WTC11 (cell line): ENCODE data around the gene DHX36. TPM values are rescaled to one million over a fixed set of nuclear protein-coding genes. Genes with fewer than 3 reads are reported as not detected.

Source experiments
- ATAC-seq: fragments of 200-7000 bp; cut with Tn5 transposase; 2 replicates; pipeline ENCODE4 v1.10.0; 2021; ENCODE audit warnings: mild to moderate bottlenecking, moderate library complexity
- CTCF ChIA-PET: fragments of 300-600 bp; sonication (Branson Sonifier 250); formaldehyde crosslinking; loops from one replicate; lab custom pipeline; 2021; ENCODE audit warnings: antibody characterized with exemption; lab: Charles Lee
- POLR2A ChIA-PET: fragments of 350-600 bp; sonication (Branson Sonifier 250); formaldehyde crosslinking; loops from one replicate; lab custom pipeline; 2021; ENCODE audit warnings: antibody characterized with exemption; lab: Charles Lee
- DNase-seq: peaks from one replicate; pipeline ENCODE4 v3.0.0; 2021; ENCODE audit warnings: low spot score
- H3K27ac Mint-ChIP-seq: 2 replicates; pipeline ENCODE4 v1.8.0; 2021; ENCODE audit warnings: mixed read lengths
- H3K27me3 Mint-ChIP-seq: 2 replicates; pipeline ENCODE4 v1.8.0; 2021; ENCODE audit warnings: low read depth, mild to moderate bottlenecking, moderate library complexity, mixed read lengths
- H3K36me3 Mint-ChIP-seq: 2 replicates; pipeline ENCODE4 v1.8.0; 2021; ENCODE audit warnings: mixed read lengths
- H3K4me1 Mint-ChIP-seq: 2 replicates; pipeline ENCODE4 v1.8.0; 2022; ENCODE audit warnings: mixed read lengths
- H3K4me3 Mint-ChIP-seq: 2 replicates; pipeline ENCODE4 v1.8.0; 2021; ENCODE audit warnings: mild to moderate bottlenecking, moderate library complexity, mixed read lengths
- H3K9me3 Mint-ChIP-seq: 2 replicates; pipeline ENCODE4 v1.8.0; 2021; ENCODE audit warnings: mixed read lengths
- E2F4 ChIP-seq: sonication (generic); formaldehyde crosslinking; IDR thresholded peaks from 2 replicates; pipeline ENCODE4 v1.8.1; 2022; ENCODE audit warnings: low read depth, mild to moderate bottlenecking, moderate library complexity, missing genetic modification reagents, borderline replicate concordance
- FOXJ3 ChIP-seq: sonication (generic); formaldehyde crosslinking; IDR thresholded peaks from 2 replicates; pipeline ENCODE4 v1.9.0; 2021; ENCODE audit warnings: missing genetic modification reagents, mild to moderate bottlenecking, borderline replicate concordance
- GABPB1 ChIP-seq: sonication (generic); formaldehyde crosslinking; IDR thresholded peaks from 2 replicates; pipeline ENCODE4 v1.8.1; 2023; ENCODE audit warnings: mild to moderate bottlenecking, missing genetic modification reagents
- HMGXB4 ChIP-seq: sonication (generic); formaldehyde crosslinking; IDR thresholded peaks from 2 replicates; pipeline ENCODE4 v1.8.1; 2023; ENCODE audit warnings: mild to moderate bottlenecking, moderate library complexity, missing genetic modification reagents
- IRF2 ChIP-seq: sonication (generic); formaldehyde crosslinking; IDR thresholded peaks from 2 replicates; pipeline ENCODE4 v1.8.0; 2022; ENCODE audit warnings: low read depth, missing genetic modification reagents, borderline replicate concordance
- MAX ChIP-seq: sonication (generic); formaldehyde crosslinking; IDR thresholded peaks from 2 replicates; pipeline ENCODE4 v1.8.0; 2022; ENCODE audit warnings: mild to moderate bottlenecking, missing genetic modification reagents
- NFATC4 ChIP-seq: fragments of 250-450 bp; sonication (Bioruptor Pico); IDR thresholded peaks from 2 replicates; pipeline ENCODE4 v1.9.0; 2021; ENCODE audit warnings: mild to moderate bottlenecking
- NR3C1 ChIP-seq: sonication (generic); formaldehyde crosslinking; conservative IDR thresholded peaks from 2 replicates; pipeline ENCODE4 v1.8.1; 2023; ENCODE audit warnings: low read depth, mild to moderate bottlenecking, missing genetic modification reagents
- OVOL2 ChIP-seq: fragments of 250-450 bp; sonication (Bioruptor Pico); IDR thresholded peaks from 2 replicates; pipeline ENCODE4 v1.9.0; 2021; ENCODE audit warnings: mild to moderate bottlenecking, borderline replicate concordance
- RELA ChIP-seq: sonication (generic); formaldehyde crosslinking; IDR thresholded peaks from 2 replicates; pipeline ENCODE4 v1.8.1; 2022; ENCODE audit warnings: missing genetic modification reagents, mild to moderate bottlenecking, borderline replicate concordance
- SMAD3 ChIP-seq: sonication (generic); formaldehyde crosslinking; IDR thresholded peaks from 2 replicates; pipeline ENCODE4 v1.8.0; 2022; ENCODE audit warnings: missing genetic modification reagents, mild to moderate bottlenecking, borderline replicate concordance
- SP1 ChIP-seq: sonication (generic); formaldehyde crosslinking; conservative IDR thresholded peaks from 2 replicates; pipeline ENCODE4 v1.8.1; 2022; ENCODE audit warnings: missing genetic modification reagents
- TCF7 ChIP-seq: sonication (generic); formaldehyde crosslinking; IDR thresholded peaks from 2 replicates; pipeline ENCODE4 v1.8.0; 2022; ENCODE audit warnings: mild to moderate bottlenecking, low read depth, missing genetic modification reagents, moderate library complexity
- TEAD4 ChIP-seq: sonication (generic); formaldehyde crosslinking; IDR thresholded peaks from 2 replicates; pipeline ENCODE4 v1.8.0; 2022; ENCODE audit warnings: mild to moderate bottlenecking, missing genetic modification reagents
- TP53 ChIP-seq: sonication (generic); formaldehyde crosslinking; IDR thresholded peaks from 2 replicates; pipeline ENCODE4 v1.8.1; 2023; ENCODE audit warnings: mild to moderate bottlenecking, missing genetic modification reagents
- ZNF121 ChIP-seq: sonication (generic); formaldehyde crosslinking; IDR thresholded peaks from 2 replicates; pipeline ENCODE4 v1.8.0; 2023; ENCODE audit warnings: missing genetic modification reagents
- ZNF396 ChIP-seq: fragments of 250-450 bp; sonication (Bioruptor Pico); IDR thresholded peaks from 2 replicates; pipeline ENCODE4 v1.8.0; 2021; ENCODE audit warnings: mild to moderate bottlenecking, moderate library complexity, borderline replicate concordance
- ZNF416 ChIP-seq: fragments of 250-450 bp; sonication (Bioruptor Pico); IDR thresholded peaks from 2 replicates; pipeline ENCODE4 v1.9.0; 2021; ENCODE audit warnings: mild to moderate bottlenecking, inconsistent platforms
- ZNF423 ChIP-seq: fragments of 250-450 bp; sonication (Bioruptor Pico); IDR thresholded peaks from 2 replicates; pipeline ENCODE4 v2.1.2; 2022; ENCODE audit warnings: mild to moderate bottlenecking, moderate library complexity
- ZNF425 ChIP-seq: fragments of 250-450 bp; sonication (Bioruptor Pico); conservative IDR thresholded peaks from 2 replicates; pipeline ENCODE4 v1.9.0; 2021; ENCODE audit warnings: mild to moderate bottlenecking
- total RNA-seq: library from RNA; stranded (reverse); gene quantifications from 3 replicates; pipeline ENCODE4 v1.2.3, GENCODE V29; 2021
- TF ChIP-seq, protein P1 (sequence below): fragments of 250-450 bp; sonication (Bioruptor Pico); IDR thresholded peaks from 2 replicates; pipeline ENCODE4 v1.9.0; 2021; ENCODE audit warnings: mild to moderate bottlenecking
- TF ChIP-seq, protein P2 (sequence below): sonication (generic); formaldehyde crosslinking; IDR thresholded peaks from 2 replicates; pipeline ENCODE4 v1.8.0; 2022; ENCODE audit warnings: mild to moderate bottlenecking, missing genetic modification reagents
- TF ChIP-seq, protein P3 (sequence below): sonication (generic); formaldehyde crosslinking; IDR thresholded peaks from 2 replicates; pipeline ENCODE4 v1.8.1; 2023; ENCODE audit warnings: mild to moderate bottlenecking, missing genetic modification reagents, moderate library complexity

The DHX36 gene
- total RNA-seq, 1 experiment from 2014 or later: 100 TPM

GRCh38 chr3:154236331-154236730 is 88.0 kb downstream of the DHX36 start:
- ChIA-PET POLR2A (no interaction called here), CTCF (no interaction called here)
- no peak overlapping the region for H3K4me3 Mint-ChIP-seq
- no peaks in the 10 kb centered on the region for H3K4me1 Mint-ChIP-seq
- H3K27me3 Mint-ChIP-seq: no peaks in the 10 kb centered on the region
- no peak for ATAC-seq
- TF ChIP-seq ZNF396 (CRISPR knock-in tag): no peak
- TF ChIP-seq E2F4 (CRISPR knock-in tag): no peak
- TF ChIP-seq NR3C1 (CRISPR knock-in tag): no peak
- no peak for TF ChIP-seq HMGXB4
- TF ChIP-seq SP1 (CRISPR knock-in tag): no peak
- no peak for TF ChIP-seq TP53 (CRISPR knock-in tag)
- TF ChIP-seq GABPB1: no peak
- no peak for TF ChIP-seq ZNF425 (CRISPR knock-in tag)
- TF ChIP-seq IRF2 (CRISPR knock-in tag): no peak
- no peak for TF ChIP-seq TCF7 (CRISPR knock-in tag)
- no peak for TF ChIP-seq ZNF121 (CRISPR knock-in tag)
- TF ChIP-seq ZNF416 (CRISPR knock-in tag): no peak
- TF ChIP-seq, protein P1, sequence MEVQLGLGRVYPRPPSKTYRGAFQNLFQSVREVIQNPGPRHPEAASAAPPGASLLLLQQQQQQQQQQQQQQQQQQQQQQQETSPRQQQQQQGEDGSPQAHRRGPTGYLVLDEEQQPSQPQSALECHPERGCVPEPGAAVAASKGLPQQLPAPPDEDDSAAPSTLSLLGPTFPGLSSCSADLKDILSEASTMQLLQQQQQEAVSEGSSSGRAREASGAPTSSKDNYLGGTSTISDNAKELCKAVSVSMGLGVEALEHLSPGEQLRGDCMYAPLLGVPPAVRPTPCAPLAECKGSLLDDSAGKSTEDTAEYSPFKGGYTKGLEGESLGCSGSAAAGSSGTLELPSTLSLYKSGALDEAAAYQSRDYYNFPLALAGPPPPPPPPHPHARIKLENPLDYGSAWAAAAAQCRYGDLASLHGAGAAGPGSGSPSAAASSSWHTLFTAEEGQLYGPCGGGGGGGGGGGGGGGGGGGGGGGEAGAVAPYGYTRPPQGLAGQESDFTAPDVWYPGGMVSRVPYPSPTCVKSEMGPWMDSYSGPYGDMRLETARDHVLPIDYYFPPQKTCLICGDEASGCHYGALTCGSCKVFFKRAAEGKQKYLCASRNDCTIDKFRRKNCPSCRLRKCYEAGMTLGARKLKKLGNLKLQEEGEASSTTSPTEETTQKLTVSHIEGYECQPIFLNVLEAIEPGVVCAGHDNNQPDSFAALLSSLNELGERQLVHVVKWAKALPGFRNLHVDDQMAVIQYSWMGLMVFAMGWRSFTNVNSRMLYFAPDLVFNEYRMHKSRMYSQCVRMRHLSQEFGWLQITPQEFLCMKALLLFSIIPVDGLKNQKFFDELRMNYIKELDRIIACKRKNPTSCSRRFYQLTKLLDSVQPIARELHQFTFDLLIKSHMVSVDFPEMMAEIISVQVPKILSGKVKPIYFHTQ (CRISPR knock-in tag): no peak
- TF ChIP-seq, protein P2, sequence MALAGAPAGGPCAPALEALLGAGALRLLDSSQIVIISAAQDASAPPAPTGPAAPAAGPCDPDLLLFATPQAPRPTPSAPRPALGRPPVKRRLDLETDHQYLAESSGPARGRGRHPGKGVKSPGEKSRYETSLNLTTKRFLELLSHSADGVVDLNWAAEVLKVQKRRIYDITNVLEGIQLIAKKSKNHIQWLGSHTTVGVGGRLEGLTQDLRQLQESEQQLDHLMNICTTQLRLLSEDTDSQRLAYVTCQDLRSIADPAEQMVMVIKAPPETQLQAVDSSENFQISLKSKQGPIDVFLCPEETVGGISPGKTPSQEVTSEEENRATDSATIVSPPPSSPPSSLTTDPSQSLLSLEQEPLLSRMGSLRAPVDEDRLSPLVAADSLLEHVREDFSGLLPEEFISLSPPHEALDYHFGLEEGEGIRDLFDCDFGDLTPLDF (CRISPR knock-in tag): no peak
- TF ChIP-seq, all 79 proteins: peak for 0
- no peak overlapping the region for H3K27ac Mint-ChIP-seq
- peaks cover 9% of the 10 kb centered on the region for H3K36me3 Mint-ChIP-seq
- no peaks in the 10 kb centered on the region for H3K9me3 Mint-ChIP-seq
- no peak for DNase-seq

DNA sequence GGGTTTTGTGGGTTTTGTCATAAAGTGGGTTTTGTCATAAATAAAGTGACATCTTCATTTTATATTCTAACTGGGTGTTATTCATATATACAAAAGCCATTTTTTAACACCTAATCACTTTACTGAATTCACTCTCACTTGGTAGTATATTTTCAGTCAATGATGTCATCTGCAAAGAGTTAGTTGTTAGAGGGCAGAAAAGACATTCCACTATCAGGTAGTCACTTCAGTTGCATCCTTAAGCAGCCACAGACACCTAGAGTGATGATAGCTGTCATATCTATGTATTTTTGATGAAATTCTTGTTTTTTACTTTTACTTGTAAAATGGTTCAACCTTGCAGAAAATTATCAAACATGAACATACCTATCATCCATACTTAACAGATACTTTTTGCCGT is 89.0 kb downstream of the DHX36 start:
- Mint-ChIP-seq H3K4me1 (no peaks in the 10 kb centered on the region), H3K27me3 (no peaks in the 10 kb centered on the region), H3K27ac (no peak overlapping the region), H3K36me3 (0 out of 2 replicates have a peak, but pooled peaks cover 2% of the 10 kb centered on the region), H3K4me3 (no peak overlapping the region), H3K9me3 (no peaks in the 10 kb centered on the region)
- CTCF ChIA-PET: no interaction called here
- POLR2A ChIA-PET: no interaction called here
- ATAC-seq (no peak), DNase-seq (no peak)
- TF ChIP-seq ZNF423 (no peak), TCF7 (CRISPR knock-in tag) (no peak), NFATC4 (CRISPR knock-in tag) (no peak), SMAD3 (no peak), TEAD4 (CRISPR knock-in tag) (no peak), ZNF416 (CRISPR knock-in tag) (no peak), OVOL2 (CRISPR knock-in tag) (no peak), HMGXB4 (no peak), FOXJ3 (no peak), RELA (no peak), MAX (CRISPR knock-in tag) (no peak)
- TF ChIP-seq, protein P3, sequence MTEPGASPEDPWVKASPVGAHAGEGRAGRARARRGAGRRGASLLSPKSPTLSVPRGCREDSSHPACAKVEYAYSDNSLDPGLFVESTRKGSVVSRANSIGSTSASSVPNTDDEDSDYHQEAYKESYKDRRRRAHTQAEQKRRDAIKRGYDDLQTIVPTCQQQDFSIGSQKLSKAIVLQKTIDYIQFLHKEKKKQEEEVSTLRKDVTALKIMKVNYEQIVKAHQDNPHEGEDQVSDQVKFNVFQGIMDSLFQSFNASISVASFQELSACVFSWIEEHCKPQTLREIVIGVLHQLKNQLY (CRISPR knock-in tag): no peak
